Mesodermal cell (in vitro differentiated cells): ENCODE results near the gene IKBIP.
A peak's percentile ranks its signal among the peaks of the same experiment; 100 is the strongest.
"Not testable (repeated sequence)": the region's sequence is repeated elsewhere in the genome, so short reads cannot be mapped to it uniquely, and the experiment has no call there.

Experiments
- H3K27ac ChIP-seq: 2 replicates; pipeline ENCODE4 v1.7.0; 2013; ENCODE audit warnings: mild to moderate bottlenecking, low read depth, low read length, moderate library complexity; ENCODE audit not compliant: severe bottlenecking
- H3K36me3 ChIP-seq: 2 replicates; pipeline ENCODE4 v1.7.1; 2013; ENCODE audit warnings: mild to moderate bottlenecking, low read length, moderate library complexity; ENCODE audit not compliant: control insufficient read depth, insufficient read depth
- H3K4me1 ChIP-seq: one replicate; pipeline ENCODE4 v1.7.1; 2013; ENCODE audit warnings: mild to moderate bottlenecking, low read length; ENCODE audit not compliant: insufficient read depth, control insufficient read depth, poor library complexity, severe bottlenecking
- H3K4me3 ChIP-seq: 2 replicates; pipeline ENCODE4 v1.7.0; 2013; ENCODE audit warnings: low read length, control low read depth, mild to moderate bottlenecking; ENCODE audit not compliant: insufficient read depth, poor library complexity, severe bottlenecking; ENCODE audit errors: extremely low read depth
- H3K9me3 ChIP-seq: 2 replicates; pipeline ENCODE4 v1.7.1; 2013; ENCODE audit warnings: mild to moderate bottlenecking, low read length, moderate library complexity; ENCODE audit not compliant: control insufficient read depth
- WGBS, 2 experiments: methylation state at CpG; one replicate each; pipeline ENCODE4 v1.1.5; 2013; ENCODE audit warnings: missing lambda C conversion rate in 2 of 2; ENCODE audit not compliant: insufficient coverage in 2 of 2; 5-methylcytosine and 5-hydroxymethylcytosine counted together

IKBIP gene

GRCh38 chr12:98637068-98637467, 7.5 kb downstream of the IKBIP start:
- Histone ChIP-seq H3K36me3 (peaks cover 73% of the 10 kb centered on the region), H3K27ac (no peak overlapping the region), H3K4me1 (peaks cover 12% of the 10 kb centered on the region), H3K4me3 (no peak overlapping the region), H3K9me3 (no peaks in the 10 kb centered on the region)
- no CpG with 5 or more reads among the region's 2 CpGs for WGBS, 2 experiments

GRCh38 chr12:98635657-98636323, 8.8 kb downstream of the IKBIP start:
- H3K9me3 ChIP-seq, result no peaks in the 10 kb centered on the region
- H3K4me3 ChIP-seq, result no peak overlapping the region
- H3K27ac ChIP-seq, result peak overlapping the region; percentile 6
- H3K4me1 ChIP-seq, result peaks cover 12% of the 10 kb centered on the region
- peaks cover 73% of the 10 kb centered on the region for H3K36me3 ChIP-seq
- WGBS, 2 experiments, result 95 to 96% methylated on average over 3 of the region's 4 CpGs

- Histone ChIP-seq H3K27ac (no peak overlapping the region), H3K4me3 (no peak overlapping the region), H3K9me3 (no peaks in the 10 kb centered on the region), H3K36me3 (no peaks in the 10 kb centered on the region), H3K4me1 (no peaks in the 10 kb centered on the region)
- 100% methylated on average over 2 of the region's 4 CpGs for WGBS, 2 experiments
These were observed 25.6 kb downstream of the IKBIP start for GRCh38 chr12:98618952-98619351.

- WGBS, 2 experiments, result 86% methylated on average over 2 to 3 of the region's 5 CpGs
- Histone ChIP-seq H3K9me3 (no peaks in the 10 kb centered on the region), H3K4me3 (no peak overlapping the region), H3K27ac (no peak overlapping the region), H3K36me3 (no peaks in the 10 kb centered on the region), H3K4me1 (no peaks in the 10 kb centered on the region)
These were observed 31.8 kb downstream of the IKBIP start for GRCh38 chr12:98612696-98613334.

GRCh38 chr12:98610596-98610995, 34.0 kb downstream of the IKBIP start:
- Histone ChIP-seq H3K27ac (no peak overlapping the region), H3K4me1 (no peaks in the 10 kb centered on the region), H3K4me3 (no peak overlapping the region), H3K9me3 (no peaks in the 10 kb centered on the region), H3K36me3 (no peaks in the 10 kb centered on the region)
- WGBS, 2 experiments, result no CpG with 5 or more reads among the region's 2 CpGs

GRCh38 chr12:98606359-98606988, 38.1 kb downstream of the IKBIP start:
- H3K4me3 ChIP-seq, result no peak overlapping the region
- WGBS, 2 experiments, result no CpG with 5 or more reads among the region's 2 CpGs
- no peaks in the 10 kb centered on the region for H3K9me3 ChIP-seq
- no peak overlapping the region for H3K27ac ChIP-seq
- H3K36me3 ChIP-seq, result peaks cover 30% of the 10 kb centered on the region
- H3K4me1 ChIP-seq, result no peaks in the 10 kb centered on the region

- WGBS, 2 experiments, result 90 to 92% methylated on average over 5 to 8 of the region's 8 CpGs
These were observed 42.7 kb downstream of the IKBIP start for GRCh38 chr12:98601924-98602323.

GRCh38 chr12:98597313-98597712, 47.3 kb downstream of the IKBIP start:
- not testable (repeated sequence) for H3K4me3 ChIP-seq, H3K4me1 ChIP-seq, H3K27ac ChIP-seq, H3K9me3 ChIP-seq
- no CpG with 5 or more reads among the region's 5 CpGs for WGBS, 2 experiments
- peaks cover 72% of the 10 kb centered on the region for H3K36me3 ChIP-seq

More at GRCh38 chr12:98601924-98602323, 42.7 kb downstream of the IKBIP start:
- Histone ChIP-seq H3K4me3 (no peak overlapping the region), H3K4me1 (no peaks in the 10 kb centered on the region), H3K27ac (no peak overlapping the region), H3K9me3 (no peaks in the 10 kb centered on the region), H3K36me3 (peaks cover 76% of the 10 kb centered on the region)

GRCh38 chr12:98595243-98595988, 49.2 kb downstream of the IKBIP start:
- H3K27ac ChIP-seq, result peak overlapping the region; percentile 89
- 90 to 92% methylated on average over 2 of the region's 3 CpGs for WGBS, 2 experiments
- peaks cover 7% of the 10 kb centered on the region for H3K4me1 ChIP-seq
- peaks cover 55% of the 10 kb centered on the region for H3K36me3 ChIP-seq
- H3K4me3 ChIP-seq, result peak overlapping the region; percentile 100
- no peaks in the 10 kb centered on the region for H3K9me3 ChIP-seq

- Histone ChIP-seq H3K27ac (peak overlapping the region; percentile 89), H3K4me1 (peaks cover 7% of the 10 kb centered on the region), H3K4me3 (peak overlapping the region; percentile 100), H3K9me3 (no peaks in the 10 kb centered on the region), H3K36me3 (peaks cover 43% of the 10 kb centered on the region)
- WGBS, 2 experiments, result 0 to 1% methylated on average over 23 to 32 of the region's 35 CpGs
These were observed 50.3 kb downstream of the IKBIP start for GRCh38 chr12:98594050-98594835.
